ENCODE data around the gene CARMIL1.

The CARMIL1 gene

GRCh38 chr6:25476126-25476525, 197.0 kb downstream of the CARMIL1 start:
- peak; percentile 46 for DNase-seq (ENCODE audit: low read depth)
- no peak for TF ChIP-seq CTCF (conservative IDR thresholded peaks at IDR 0.05; ENCODE audit: control insufficient read depth, insufficient read depth, low read depth, low read length)

DNA sequence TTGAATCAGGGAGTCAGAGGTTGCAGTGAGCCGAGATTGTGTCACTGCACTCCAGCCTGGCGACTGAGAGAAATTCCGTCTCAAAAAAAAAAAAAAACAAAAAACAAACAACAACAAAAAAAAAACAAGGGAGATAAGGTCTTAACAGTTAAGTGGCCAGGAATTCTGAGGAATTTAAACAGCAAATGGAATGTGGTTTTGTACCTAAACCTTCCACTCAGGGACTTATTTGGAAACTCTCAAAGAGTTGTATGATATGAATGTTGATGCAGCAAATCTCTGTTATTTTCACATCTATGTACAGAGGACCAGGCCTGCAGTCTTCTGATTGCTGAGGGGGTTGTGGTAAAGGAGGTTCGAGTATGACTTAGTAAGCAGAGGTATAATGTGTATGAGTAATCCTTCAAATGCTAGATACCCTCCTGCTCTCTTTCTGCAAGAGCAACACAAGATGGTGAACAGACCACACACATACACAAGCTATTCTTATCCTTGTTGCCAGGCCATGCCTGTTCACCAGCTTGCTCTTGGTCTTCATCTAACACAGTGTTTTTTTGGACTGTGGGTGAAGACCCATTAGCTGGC, 197.9 kb downstream of the CARMIL1 start:
- DNase-seq (ENCODE audit: low read depth): peak; percentile 51
- H3K4me3 ChIP-seq (ENCODE audit: control insufficient read depth, low read depth, low read length): no peak overlapping the region
- TF ChIP-seq CTCF (conservative IDR thresholded peaks at IDR 0.05; ENCODE audit: control insufficient read depth, insufficient read depth, low read depth, low read length): no peak

More at GRCh38 chr6:25476126-25476525, 197.0 kb downstream of the CARMIL1 start:
- H3K4me3 ChIP-seq (ENCODE audit: control insufficient read depth, low read depth, low read length): no peak overlapping the region

GRCh38 chr6:25478973-25479372, 199.8 kb downstream of the CARMIL1 start:
- no peak for TF ChIP-seq CTCF (conservative IDR thresholded peaks at IDR 0.05; ENCODE audit: control insufficient read depth, insufficient read depth, low read depth, low read length)
- H3K4me3 ChIP-seq (ENCODE audit: control insufficient read depth, low read depth, low read length): no peak overlapping the region

DNA sequence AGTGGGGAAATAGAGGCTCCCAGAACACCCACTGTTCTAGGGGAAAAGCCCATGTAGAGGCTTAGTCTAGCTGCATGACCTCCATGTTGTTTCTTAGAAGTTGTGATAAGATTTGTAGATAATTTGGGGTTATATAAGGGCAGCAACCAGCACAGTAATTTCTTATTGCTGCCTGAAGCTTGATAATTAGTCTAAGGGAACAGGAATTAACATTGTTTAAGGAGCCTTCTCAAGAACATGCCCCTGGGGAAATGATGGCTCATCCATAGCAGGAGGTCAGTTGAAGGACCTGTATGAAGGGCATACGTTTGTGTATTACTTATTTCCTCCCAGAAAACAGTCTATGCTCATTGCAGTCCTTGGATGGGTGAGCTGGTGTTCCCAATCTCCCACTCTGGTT, 202.1 kb downstream of the CARMIL1 start:
- no peak for DNase-seq (ENCODE audit: low read depth)
- no peak for TF ChIP-seq CTCF (conservative IDR thresholded peaks at IDR 0.05; ENCODE audit: control insufficient read depth, insufficient read depth, low read depth, low read length)
- no peak overlapping the region for H3K4me3 ChIP-seq (ENCODE audit: control insufficient read depth, low read depth, low read length)

More at GRCh38 chr6:25478973-25479372, 199.8 kb downstream of the CARMIL1 start:
- no peak for DNase-seq (ENCODE audit: low read depth)

DNA sequence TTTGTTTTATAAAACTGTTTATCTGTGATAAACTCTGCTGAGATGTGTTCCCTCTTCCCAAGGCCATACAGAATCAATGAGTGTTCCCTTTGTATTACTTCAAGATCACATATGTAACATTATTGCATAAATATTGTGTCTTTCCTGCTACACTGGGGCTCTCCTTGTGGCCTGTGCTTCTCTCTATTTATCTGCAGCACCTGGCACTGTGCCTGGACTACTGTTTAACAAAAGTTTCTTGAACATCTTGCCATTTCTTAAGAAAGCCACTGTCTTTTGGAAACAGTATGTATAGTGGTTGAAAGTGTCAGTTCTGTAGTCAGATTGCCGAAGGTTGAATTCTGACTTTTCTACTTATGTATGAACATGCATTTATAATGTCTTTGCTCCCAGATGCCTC, 203.8 kb downstream of the CARMIL1 start:
- no peak for DNase-seq (ENCODE audit: low read depth)
- H3K4me3 ChIP-seq (ENCODE audit: control insufficient read depth, low read depth, low read length): no peak overlapping the region
- TF ChIP-seq CTCF (conservative IDR thresholded peaks at IDR 0.05; ENCODE audit: control insufficient read depth, insufficient read depth, low read depth, low read length): no peak

DNA sequence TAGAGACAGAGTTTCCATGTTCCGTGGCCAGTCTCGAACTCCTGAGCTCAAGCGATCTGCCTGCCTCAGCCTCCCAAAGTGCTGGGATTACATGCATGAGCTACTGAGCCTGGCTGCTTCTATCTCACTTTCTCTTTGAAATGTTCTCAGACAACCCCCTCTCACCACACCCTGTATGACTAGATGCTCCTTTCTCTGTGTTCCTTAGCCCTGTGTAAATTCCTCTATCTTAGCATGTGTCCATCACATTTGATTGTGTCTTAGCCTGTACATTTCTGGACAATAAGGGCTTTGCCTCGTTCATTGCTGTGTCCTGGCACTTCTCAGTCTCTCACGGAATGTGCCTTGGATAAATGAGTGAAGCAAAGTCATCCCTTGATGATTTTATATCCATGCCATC, 204.8 kb downstream of the CARMIL1 start:
- H3K4me3 ChIP-seq (ENCODE audit: control insufficient read depth, low read depth, low read length): no peak overlapping the region
- TF ChIP-seq CTCF (conservative IDR thresholded peaks at IDR 0.05; ENCODE audit: control insufficient read depth, insufficient read depth, low read depth, low read length): no peak
- DNase-seq (ENCODE audit: low read depth): no peak

- H3K4me3 ChIP-seq (ENCODE audit: control insufficient read depth, low read depth, low read length): no peak overlapping the region
- no peak for TF ChIP-seq CTCF (conservative IDR thresholded peaks at IDR 0.05; ENCODE audit: control insufficient read depth, insufficient read depth, low read depth, low read length)
- no peak for DNase-seq (ENCODE audit: low read depth)
Observed at GRCh38 chr6:25484900-25485299, 205.7 kb downstream of the CARMIL1 start.

Measured in fibroblast of mammary gland (primary cell).